Activated T-cell treated with anti-CD3 and anti-CD28 coated beads, Interleukin-2, amount 50 U/mL, for 24 hours (primary cell): Measurements from ENCODE around the gene TNN.
"Not testable (repeated sequence)": the region's sequence is repeated elsewhere in the genome, so short reads cannot be mapped to it uniquely, and the experiment has no call there.

Source experiments
- DNase-seq: peaks from one replicate; pipeline ENCODE4 v3.0.0-alpha.2; 2020
- H3K27ac Mint-ChIP-seq: 2 replicates; pipeline ENCODE4 v1.8.0; 2020; ENCODE audit warnings: mild to moderate bottlenecking, mixed read lengths
- H3K27me3 Mint-ChIP-seq: 2 replicates; pipeline ENCODE4 v1.8.0; 2020; ENCODE audit warnings: mixed read lengths
- H3K36me3 Mint-ChIP-seq: 2 replicates; pipeline ENCODE4 v1.8.0; 2020; ENCODE audit warnings: low read depth, mixed read lengths
- H3K4me1 Mint-ChIP-seq: 2 replicates; pipeline ENCODE4 v1.8.0; 2020; ENCODE audit warnings: low read depth, mixed read lengths
- H3K4me3 Mint-ChIP-seq: 2 replicates; pipeline ENCODE4 v1.8.0; 2020; ENCODE audit warnings: mild to moderate bottlenecking, moderate library complexity, mixed read lengths
- H3K9me3 Mint-ChIP-seq: 2 replicates; pipeline ENCODE4 v1.8.0; 2020; ENCODE audit warnings: mixed read lengths

TNN gene

DNA sequence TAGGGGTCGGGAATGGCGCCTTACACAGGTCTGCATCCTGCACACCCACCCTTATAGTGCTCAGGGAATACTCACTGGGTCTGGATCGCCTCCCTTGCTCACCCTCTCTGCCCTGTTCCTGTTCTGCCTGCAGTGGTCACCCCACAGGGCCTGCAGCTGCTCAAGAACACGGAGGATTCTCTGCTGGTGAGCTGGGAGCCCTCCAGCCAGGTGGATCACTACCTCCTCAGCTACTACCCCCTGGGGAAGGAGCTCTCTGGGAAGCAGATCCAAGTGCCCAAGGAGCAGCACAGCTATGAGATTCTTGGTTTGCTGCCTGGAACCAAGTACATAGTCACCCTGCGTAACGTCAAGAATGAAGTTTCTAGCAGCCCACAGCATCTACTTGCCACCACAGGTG lies 12.4 kb downstream of the TNN start:
- Mint-ChIP-seq H3K4me3 (no peak overlapping the region), H3K4me1 (no peaks in the 10 kb centered on the region), H3K36me3 (no peaks in the 10 kb centered on the region), H3K27ac (no peak overlapping the region), H3K9me3 (no peaks in the 10 kb centered on the region), H3K27me3 (peaks cover 2% of the 10 kb centered on the region)
- no peak for DNase-seq

DNA sequence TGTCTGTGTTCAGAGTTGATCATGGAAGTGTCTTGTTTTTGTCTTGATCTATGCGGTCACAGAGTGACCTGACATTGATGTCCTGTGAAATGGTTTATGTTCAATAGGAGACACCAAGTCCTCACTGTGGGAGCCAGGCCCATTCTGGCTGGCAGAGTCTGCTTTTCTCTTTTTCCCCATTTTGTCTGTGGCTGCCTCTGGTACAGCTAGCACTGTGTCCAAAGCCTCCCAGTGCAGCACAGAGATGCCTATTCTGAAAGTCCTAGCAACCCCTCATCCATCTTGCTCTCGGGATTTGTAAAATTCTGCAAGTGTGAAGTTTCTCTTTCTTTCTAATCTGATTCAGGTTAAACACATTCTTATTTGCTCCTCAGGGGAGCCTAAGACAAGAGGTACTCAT lies 14.3 kb downstream of the TNN start:
- no peak for DNase-seq

DNA sequence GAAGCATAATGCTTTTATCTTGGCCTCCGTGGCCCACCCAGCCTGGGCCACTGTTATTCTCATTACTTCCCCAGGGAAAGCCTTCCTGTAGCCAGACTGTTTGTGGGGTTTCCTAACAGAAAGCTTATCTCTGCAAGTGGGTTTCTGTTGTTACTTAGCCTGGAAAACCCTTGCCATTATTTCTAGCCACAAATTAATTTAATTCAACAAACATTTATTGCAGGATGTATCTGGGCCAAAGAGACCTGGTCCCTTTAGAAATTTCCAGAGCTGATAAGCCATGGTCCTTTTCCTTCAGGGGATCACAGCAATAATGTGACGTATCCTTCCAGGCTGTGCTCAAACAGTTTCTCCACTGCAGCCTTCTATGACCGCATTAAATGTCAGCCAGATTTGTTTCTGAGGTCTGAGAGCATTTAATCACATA lies 20.9 kb downstream of the TNN start:
- H3K9me3 Mint-ChIP-seq = no peaks in the 10 kb centered on the region
- H3K36me3 Mint-ChIP-seq = no peaks in the 10 kb centered on the region
- no peak overlapping the region for H3K27ac Mint-ChIP-seq
- no peaks in the 10 kb centered on the region for H3K27me3 Mint-ChIP-seq
- no peaks in the 10 kb centered on the region for H3K4me1 Mint-ChIP-seq
- H3K4me3 Mint-ChIP-seq = no peak overlapping the region
- DNase-seq = no peak

More for the DNA sequence above, 14.3 kb downstream of the TNN start:
- Mint-ChIP-seq H3K27me3 (peaks cover 2% of the 10 kb centered on the region), H3K4me3 (no peak overlapping the region), H3K4me1 (no peaks in the 10 kb centered on the region), H3K27ac (no peak overlapping the region), H3K36me3 (no peaks in the 10 kb centered on the region), H3K9me3 (no peaks in the 10 kb centered on the region)

DNA sequence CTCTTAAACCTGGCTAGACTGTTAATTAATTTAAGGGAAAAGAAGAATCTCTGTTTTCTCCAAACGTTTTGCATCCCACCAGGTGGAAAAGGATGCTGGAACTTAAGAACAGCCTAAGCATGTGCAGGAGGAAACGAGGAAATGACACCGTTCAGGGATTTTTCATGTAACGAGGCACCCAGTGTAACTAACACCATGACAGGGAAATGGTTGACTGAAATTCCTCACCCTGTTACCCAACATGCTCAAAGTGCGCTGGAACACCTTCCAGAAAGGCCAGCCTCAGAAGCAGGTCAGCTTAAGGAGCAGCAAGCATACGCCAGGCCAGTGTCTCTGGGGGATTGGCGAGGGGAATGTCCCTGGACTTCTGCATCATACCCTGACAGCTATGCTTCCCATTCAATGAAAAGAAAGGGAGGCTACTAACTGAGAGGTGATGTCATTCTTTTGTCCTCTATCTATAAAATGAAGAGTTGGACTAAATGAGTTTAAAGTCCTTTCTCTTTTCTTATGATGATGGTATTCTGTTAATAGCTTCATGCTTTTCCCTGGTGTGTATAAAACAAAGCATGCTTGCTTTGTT lies 21.6 kb downstream of the TNN start:
- H3K4me3 Mint-ChIP-seq = no peak overlapping the region
- no peak overlapping the region for H3K27ac Mint-ChIP-seq
- no peaks in the 10 kb centered on the region for H3K4me1 Mint-ChIP-seq
- no peaks in the 10 kb centered on the region for H3K27me3 Mint-ChIP-seq
- H3K9me3 Mint-ChIP-seq = no peaks in the 10 kb centered on the region
- H3K36me3 Mint-ChIP-seq = no peaks in the 10 kb centered on the region
- no peak for DNase-seq

DNA sequence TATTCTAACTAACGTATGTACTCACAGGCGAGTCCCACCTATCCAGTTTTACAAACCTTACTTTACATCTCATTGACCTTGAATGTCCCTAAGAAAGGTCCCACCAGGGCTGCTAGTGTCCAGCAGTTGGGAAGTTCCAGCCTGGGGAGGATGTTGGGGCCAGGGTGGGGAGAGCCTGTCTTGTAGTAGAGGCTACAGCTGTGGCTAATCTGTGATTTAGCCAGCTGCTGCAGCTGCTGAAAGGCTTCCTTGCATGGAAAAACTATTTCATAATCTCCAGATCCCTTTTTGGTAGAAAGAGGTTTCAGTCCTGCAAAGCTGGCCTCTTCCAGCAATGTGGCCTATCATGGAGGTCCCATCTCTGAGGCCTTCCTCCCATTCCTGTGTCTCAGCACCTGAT lies 23.1 kb downstream of the TNN start:
- H3K27me3 Mint-ChIP-seq = no peaks in the 10 kb centered on the region
- H3K4me3 Mint-ChIP-seq = no peak overlapping the region
- H3K27ac Mint-ChIP-seq = no peak overlapping the region
- no peak for DNase-seq
- no peaks in the 10 kb centered on the region for H3K4me1 Mint-ChIP-seq
- no peaks in the 10 kb centered on the region for H3K9me3 Mint-ChIP-seq
- no peaks in the 10 kb centered on the region for H3K36me3 Mint-ChIP-seq

DNA sequence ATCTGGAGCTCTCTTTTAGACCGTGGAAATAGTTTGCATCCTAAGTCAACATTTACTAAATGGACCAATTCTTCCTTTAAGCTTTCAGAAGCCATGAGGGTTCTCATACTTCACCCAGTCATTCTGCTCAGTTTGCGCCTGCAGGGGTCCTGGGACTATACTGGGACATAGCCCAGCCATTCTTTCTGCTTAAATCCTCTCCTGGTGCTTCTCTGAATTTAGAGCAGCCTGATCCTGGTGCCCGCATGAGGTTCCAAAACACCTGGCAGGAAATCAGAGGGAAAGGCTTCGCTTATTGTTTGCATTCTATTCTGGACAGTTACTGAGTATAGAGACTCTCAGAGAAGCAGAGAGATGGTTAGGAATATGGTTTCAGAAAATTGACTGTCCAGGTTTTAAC lies 27.0 kb downstream of the TNN start:
- Mint-ChIP-seq H3K36me3 (no peaks in the 10 kb centered on the region), H3K4me1 (no peaks in the 10 kb centered on the region), H3K9me3 (no peaks in the 10 kb centered on the region), H3K4me3 (no peak overlapping the region), H3K27ac (no peak overlapping the region), H3K27me3 (no peaks in the 10 kb centered on the region)
- DNase-seq = no peak

DNA sequence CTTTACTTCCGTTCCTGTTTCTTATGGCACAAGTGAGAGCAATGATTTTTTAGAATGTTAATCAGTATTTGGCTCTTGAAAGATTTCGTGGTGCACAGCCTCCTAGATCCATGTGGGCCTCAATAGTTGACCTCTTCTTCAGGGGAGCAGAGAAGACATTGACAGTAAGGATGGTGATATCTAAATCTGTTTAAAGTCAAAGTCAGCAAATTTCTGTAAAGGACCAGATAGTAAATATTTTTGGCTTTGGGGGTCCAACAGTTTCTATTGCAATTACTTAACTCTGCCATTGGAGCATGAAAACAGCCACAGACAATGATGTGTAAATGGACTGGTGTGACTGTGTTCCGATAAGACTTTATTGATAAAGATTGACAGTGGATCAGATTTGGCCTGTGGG lies 27.4 kb downstream of the TNN start:
- Mint-ChIP-seq H3K4me3 (no peak overlapping the region), H3K27ac (no peak overlapping the region), H3K4me1 (no peaks in the 10 kb centered on the region), H3K36me3 (no peaks in the 10 kb centered on the region), H3K27me3 (no peaks in the 10 kb centered on the region), H3K9me3 (no peaks in the 10 kb centered on the region)
- no peak for DNase-seq

DNA sequence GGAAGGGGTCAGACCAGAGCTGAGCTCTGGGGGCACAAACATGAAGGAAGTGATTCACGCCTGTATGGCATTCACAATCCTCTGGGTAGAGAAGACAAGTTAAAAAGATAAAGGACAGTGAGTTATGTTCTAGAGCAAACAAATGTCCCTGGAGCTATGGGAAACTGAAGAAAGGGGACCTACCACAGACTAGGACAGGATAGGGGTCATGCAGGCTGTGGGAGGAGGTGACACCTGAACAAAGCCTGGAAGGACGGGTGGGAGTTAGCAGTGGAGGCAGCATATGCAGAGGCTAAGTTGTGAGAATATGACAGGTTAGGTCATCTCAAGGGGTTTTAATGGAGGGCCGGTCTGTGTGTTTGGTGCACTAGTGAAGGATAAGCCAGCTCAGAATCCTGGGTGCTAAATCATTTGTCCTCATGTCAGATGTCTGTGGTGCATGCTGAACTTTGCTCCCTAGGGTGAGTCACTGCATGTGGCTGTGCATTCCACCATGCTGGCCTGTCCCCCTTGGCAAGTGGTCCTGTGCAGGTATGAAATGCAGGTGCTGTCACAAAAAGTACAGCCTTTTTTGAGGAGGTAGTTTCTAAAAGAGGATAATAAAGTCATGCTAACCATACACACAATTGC lies 28.5 kb downstream of the TNN start:
- Mint-ChIP-seq H3K27ac (no peak overlapping the region), H3K36me3 (no peaks in the 10 kb centered on the region), H3K9me3 (no peaks in the 10 kb centered on the region), H3K27me3 (no peaks in the 10 kb centered on the region), H3K4me3 (no peak overlapping the region), H3K4me1 (no peaks in the 10 kb centered on the region)
- no peak for DNase-seq

DNA sequence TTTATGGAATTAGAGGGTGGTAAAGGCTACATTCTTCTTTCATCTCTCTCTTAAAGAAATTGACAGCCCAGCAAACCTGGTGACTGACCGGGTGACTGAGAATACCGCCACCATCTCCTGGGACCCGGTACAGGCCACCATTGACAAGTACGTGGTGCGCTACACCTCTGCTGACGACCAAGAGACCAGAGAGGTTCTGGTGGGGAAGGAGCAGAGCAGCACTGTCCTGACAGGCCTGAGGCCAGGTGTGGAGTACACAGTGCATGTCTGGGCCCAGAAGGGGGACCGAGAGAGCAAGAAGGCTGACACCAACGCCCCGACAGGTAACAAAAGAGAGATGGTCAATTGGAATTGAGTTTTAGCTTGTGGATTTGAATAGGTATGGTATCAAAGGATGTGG lies 29.7 kb downstream of the TNN start:
- no peaks in the 10 kb centered on the region for H3K36me3 Mint-ChIP-seq

DNA sequence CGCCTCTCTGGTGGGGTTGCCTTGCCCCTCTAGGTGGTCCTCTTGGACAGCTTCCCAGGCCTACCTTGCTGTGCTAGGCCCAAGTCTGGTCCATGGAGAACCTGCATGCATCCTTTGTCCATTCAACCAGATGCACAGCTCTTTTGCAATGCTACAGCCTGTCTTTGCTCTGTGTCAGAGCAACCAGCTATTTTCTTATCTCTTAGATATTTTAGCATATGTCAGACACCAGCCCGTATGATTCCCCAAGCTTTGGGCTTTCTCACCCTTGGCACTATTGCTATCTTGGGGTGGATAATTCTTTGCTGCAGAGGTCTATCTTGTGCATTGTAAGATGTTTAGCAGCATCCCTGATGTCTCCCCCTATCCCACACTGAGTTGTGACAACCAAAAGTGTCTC lies 32.3 kb downstream of the TNN start:
- no peaks in the 10 kb centered on the region for H3K9me3 Mint-ChIP-seq
- no peak overlapping the region for H3K4me3 Mint-ChIP-seq
- H3K36me3 Mint-ChIP-seq = no peaks in the 10 kb centered on the region
- no peaks in the 10 kb centered on the region for H3K4me1 Mint-ChIP-seq
- no peak overlapping the region for H3K27ac Mint-ChIP-seq
- H3K27me3 Mint-ChIP-seq = no peaks in the 10 kb centered on the region
- no peak for DNase-seq

More for the DNA sequence above, 29.7 kb downstream of the TNN start:
- no peak for DNase-seq
- Mint-ChIP-seq H3K27ac (no peak overlapping the region), H3K27me3 (no peaks in the 10 kb centered on the region), H3K4me3 (no peak overlapping the region), H3K4me1 (no peaks in the 10 kb centered on the region), H3K9me3 (no peaks in the 10 kb centered on the region)

DNA sequence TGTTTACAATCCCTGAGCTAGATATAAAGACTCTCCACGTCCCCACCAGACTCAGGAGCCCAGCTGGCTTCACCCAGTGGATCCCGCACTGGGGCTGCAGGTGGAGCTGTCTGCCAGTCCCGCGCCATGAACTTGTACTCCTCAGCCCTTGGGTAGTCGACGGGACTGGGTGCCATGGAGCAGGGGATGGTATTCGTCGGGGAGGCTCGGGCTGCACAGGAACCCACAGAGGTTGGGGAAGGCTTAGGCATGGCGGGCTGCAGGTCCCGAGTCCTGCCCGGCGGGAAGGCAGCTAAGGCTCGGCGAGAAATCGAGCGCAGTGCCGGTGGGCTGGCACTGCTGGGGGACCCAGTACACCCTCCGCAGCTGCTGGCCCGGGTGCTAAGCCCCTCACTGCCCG lies 34.5 kb downstream of the TNN start:
- DNase-seq, H3K4me1 Mint-ChIP-seq, H3K9me3 Mint-ChIP-seq, H3K27me3 Mint-ChIP-seq, H3K4me3 Mint-ChIP-seq, H3K36me3 Mint-ChIP-seq, H3K27ac Mint-ChIP-seq: not testable (repeated sequence)

DNA sequence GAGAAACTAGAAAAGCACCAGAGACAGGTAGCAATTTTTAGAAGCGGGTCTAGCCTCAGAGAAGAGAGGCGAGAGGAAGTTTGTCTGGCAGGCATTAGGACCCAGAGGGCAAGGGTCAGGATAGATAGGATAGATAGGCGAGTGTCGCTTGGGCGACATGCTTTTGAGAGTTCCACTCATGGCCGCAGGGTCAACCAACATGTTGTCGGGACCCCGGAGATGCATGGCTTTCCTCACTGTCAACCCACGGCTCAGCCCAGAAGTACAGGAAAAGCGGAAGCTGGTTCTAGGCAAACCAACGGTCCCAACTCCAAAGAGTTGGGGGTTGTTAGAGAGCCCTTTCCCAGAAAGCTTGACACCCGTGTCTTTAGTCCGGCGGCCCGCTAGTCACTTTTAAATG lies 38.9 kb downstream of the TNN start:
- not testable (repeated sequence) for H3K27me3 Mint-ChIP-seq, DNase-seq, H3K9me3 Mint-ChIP-seq, H3K4me1 Mint-ChIP-seq, H3K36me3 Mint-ChIP-seq, H3K4me3 Mint-ChIP-seq, H3K27ac Mint-ChIP-seq

DNA sequence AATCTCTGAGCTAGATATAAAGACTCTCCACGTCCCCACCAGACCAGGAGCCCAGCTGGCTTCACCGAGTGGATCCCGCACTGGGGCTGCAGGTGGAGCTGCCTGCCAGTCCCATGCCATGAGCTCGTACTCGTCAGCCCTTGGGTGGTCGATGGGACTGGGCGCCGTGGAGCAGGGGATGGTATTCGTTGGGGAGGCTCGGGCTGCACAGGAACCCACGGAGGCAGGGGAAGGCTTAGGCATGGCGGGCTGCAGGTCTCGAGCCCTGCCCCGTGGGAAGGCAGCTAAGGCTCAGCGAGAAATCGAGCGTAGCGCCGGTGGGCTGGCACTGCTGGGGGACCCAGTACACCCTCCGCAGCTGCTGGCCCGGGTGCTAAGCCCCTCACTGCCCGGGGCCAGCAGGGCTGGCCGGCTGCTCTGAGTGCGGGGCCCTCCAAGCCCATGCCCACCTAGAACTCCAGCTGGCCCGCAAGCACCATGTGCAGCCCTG lies 40.7 kb downstream of the TNN start:
- not testable (repeated sequence) for H3K4me3 Mint-ChIP-seq, H3K27ac Mint-ChIP-seq, H3K27me3 Mint-ChIP-seq

DNA sequence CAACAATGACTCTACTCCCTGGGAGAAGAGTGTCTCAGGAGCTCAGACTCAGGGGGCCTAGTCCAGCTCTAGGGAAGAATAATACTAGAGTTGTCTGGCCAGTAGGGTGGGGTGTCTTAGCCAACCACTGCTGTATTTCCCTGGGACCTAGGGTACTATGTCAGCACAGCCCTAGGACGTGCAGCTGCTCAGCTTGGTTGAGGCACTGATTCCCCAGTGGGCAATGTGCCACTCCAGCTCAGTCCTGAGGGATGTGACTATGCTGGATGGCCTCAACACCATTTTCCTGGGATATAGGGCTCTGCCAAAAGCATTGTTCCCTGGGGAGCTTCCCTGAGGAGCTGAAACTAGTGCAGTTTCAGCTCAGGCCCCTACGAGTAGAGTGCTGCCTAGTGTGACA lies 47.4 kb downstream of the TNN start:
- Mint-ChIP-seq H3K27ac (no peak overlapping the region), H3K36me3 (no peaks in the 10 kb centered on the region), H3K9me3 (peaks cover 19% of the 10 kb centered on the region), H3K27me3 (peaks cover 9% of the 10 kb centered on the region), H3K4me3 (no peak overlapping the region), H3K4me1 (peaks cover 1% of the 10 kb centered on the region)
- no peak for DNase-seq

More for the DNA sequence above, 40.7 kb downstream of the TNN start:
- DNase-seq, H3K4me1 Mint-ChIP-seq, H3K36me3 Mint-ChIP-seq, H3K9me3 Mint-ChIP-seq: not testable (repeated sequence)

DNA sequence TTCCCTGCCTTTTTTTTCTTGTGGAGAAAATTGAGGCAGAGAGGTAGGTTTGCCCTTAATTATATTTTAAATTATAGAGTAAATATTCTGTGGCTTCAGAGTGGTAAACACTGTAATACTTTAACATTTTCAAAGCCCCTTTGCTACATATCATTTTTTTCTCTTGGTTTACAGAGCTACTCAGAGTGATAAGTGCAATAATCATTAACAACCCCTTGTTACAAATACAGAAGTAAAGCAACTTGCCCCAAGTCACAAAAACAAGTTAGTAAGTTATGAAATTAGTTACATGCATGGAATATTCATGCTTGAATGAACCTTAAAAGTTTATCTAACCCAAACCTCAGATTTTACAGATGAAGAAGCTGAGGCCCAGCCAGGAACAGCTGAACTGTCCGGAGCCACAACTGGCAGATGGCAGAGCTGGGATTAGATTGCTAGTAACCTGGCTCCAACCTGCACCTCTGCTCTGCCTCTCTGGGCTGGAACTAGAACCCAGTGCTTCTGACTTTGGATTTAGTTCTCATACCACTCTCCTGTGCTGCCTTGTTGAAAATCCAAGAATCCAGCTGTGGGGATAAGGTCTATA lies 48.7 kb downstream of the TNN start:
- Mint-ChIP-seq H3K4me1 (peaks cover 1% of the 10 kb centered on the region), H3K27me3 (peaks cover 9% of the 10 kb centered on the region)

More for the DNA sequence above, 48.7 kb downstream of the TNN start:
- no peak overlapping the region for H3K4me3 Mint-ChIP-seq
- peaks cover 19% of the 10 kb centered on the region for H3K9me3 Mint-ChIP-seq
- H3K36me3 Mint-ChIP-seq = no peaks in the 10 kb centered on the region
- no peak for DNase-seq
- H3K27ac Mint-ChIP-seq = no peak overlapping the region
